Lower leg skin (tissue), 4 donors: ENCODE measurements around the gene CNKSR3. TPM values are rescaled to one million over a fixed set of nuclear protein-coding genes. Genes with fewer than 3 reads are reported as not detected.

Experiments
- DNase-seq, 2 donors: peaks; one replicate each; pipeline ENCODE4 v3.0.0-alpha.2; 2019; ENCODE audit warnings: low spot score in 2 of 2
- H3K4me3 ChIP-seq: fragments of 200-600 bp; sonication (generic); 2 replicates; pipeline ENCODE4 v1.5.1; 2017; ENCODE audit warnings: mild to moderate bottlenecking, low read depth; ENCODE audit not compliant: poor library complexity, severe bottlenecking
- POLR2A ChIP-seq, 2 donors: fragments of 450-650 bp; IDR thresholded peaks; one replicate each; pipeline ENCODE4 v1.6.1; 2016 to 2017; ENCODE audit warnings: antibody characterized with exemption in 2 of 2, mild to moderate bottlenecking in 1 of 2, moderate library complexity in 1 of 2
- WGBS, 2 donors: methylation state at CpG; one replicate each; pipeline ENCODE4 v1.1.5; 2018; 5-methylcytosine and 5-hydroxymethylcytosine counted together
- intact Hi-C: fragments of 100-400 bp; cut with DNase I; formaldehyde crosslinking; loops from one replicate; pipeline ENCODE4 v1.15.0; 2023; ENCODE audit warnings: low total_unique reads
- total RNA-seq, 4 donors: library from RNA; depleted of rRNA; stranded (reverse); fragments of >200 nt; gene quantifications; one replicate each; pipeline ENCODE4 v1.1.0, GENCODE V29; 2016
- TF ChIP-seq, protein P1 (sequence below), 3 donors: fragments of 450-650 bp; IDR thresholded peaks; one replicate each; pipeline ENCODE4 v1.5.1; 2016; ENCODE audit warnings: antibody characterized with exemption in 3 of 3, mild to moderate bottlenecking in 3 of 3, moderate library complexity in 2 of 3

CNKSR3 gene
- total RNA-seq, 4 donors from 2014 or later = 8.8 to 11.1 (median 9.4) TPM

- no peak for DNase-seq
- TF ChIP-seq POLR2A (IDR thresholded peaks at IDR 0.05) = no peak
- TF ChIP-seq, protein P1, sequence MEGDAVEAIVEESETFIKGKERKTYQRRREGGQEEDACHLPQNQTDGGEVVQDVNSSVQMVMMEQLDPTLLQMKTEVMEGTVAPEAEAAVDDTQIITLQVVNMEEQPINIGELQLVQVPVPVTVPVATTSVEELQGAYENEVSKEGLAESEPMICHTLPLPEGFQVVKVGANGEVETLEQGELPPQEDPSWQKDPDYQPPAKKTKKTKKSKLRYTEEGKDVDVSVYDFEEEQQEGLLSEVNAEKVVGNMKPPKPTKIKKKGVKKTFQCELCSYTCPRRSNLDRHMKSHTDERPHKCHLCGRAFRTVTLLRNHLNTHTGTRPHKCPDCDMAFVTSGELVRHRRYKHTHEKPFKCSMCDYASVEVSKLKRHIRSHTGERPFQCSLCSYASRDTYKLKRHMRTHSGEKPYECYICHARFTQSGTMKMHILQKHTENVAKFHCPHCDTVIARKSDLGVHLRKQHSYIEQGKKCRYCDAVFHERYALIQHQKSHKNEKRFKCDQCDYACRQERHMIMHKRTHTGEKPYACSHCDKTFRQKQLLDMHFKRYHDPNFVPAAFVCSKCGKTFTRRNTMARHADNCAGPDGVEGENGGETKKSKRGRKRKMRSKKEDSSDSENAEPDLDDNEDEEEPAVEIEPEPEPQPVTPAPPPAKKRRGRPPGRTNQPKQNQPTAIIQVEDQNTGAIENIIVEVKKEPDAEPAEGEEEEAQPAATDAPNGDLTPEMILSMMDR (IDR thresholded peaks at IDR 0.05) = no peak
- WGBS, 2 donors = 74 to 84% methylated on average over 5 of the region's 5 CpGs
- H3K4me3 ChIP-seq = no peak overlapping the region
- intact Hi-C loops = no loop called here
These were observed 123.4 kb downstream of the CNKSR3 start for GRCh38 chr6:154386848-154387717.

DNA sequence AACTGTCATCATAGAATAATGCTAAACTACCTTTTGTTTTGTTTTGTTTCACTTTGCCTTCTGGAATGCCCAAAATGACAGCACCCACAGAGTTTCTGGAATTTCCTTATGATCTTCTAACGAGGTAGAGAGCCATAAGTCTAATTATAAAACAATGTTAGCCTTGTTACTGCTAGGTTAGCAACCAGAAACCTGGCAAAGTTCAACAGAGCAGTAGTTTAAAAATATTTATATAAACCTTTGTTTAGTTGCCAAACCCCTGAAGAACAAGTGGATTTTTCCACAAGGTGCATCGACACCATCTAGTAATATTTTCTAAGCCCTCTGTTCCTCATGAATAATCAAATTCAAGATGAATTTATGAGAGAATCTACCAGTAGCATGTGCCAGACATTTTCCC lies 126.3 kb downstream of the CNKSR3 start:
- intact Hi-C loops = no loop called here
- TF ChIP-seq, protein P1 (IDR thresholded peaks at IDR 0.05) = no peak
- TF ChIP-seq POLR2A (IDR thresholded peaks at IDR 0.05) = no peak
- DNase-seq = no peak
- 38 to 39% methylated on average over 2 of the region's 2 CpGs for WGBS, 2 donors
- H3K4me3 ChIP-seq = no peak overlapping the region

DNA sequence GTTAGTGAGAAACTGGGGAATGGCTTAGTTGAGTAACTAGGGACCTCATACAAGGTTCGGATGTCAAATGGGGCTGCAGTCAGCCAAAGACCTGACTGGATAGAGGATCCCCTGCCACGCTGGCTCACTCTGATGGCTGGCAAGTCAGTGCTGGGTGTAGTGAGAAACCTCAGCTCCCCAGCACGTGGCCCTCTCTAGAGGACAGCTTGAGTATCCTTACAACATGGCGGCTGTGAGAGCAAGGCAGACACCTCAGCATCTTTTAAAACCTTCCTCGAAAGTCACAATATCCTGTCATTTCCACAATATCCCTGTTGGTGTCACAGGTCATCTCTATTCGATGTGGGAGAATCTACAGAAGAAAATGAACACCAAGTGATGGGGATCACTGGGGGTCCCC lies 127.2 kb downstream of the CNKSR3 start:
- 92 to 97% methylated on average over 6 of the region's 6 CpGs for WGBS, 2 donors
- no peak for TF ChIP-seq POLR2A (IDR thresholded peaks at IDR 0.05)
- TF ChIP-seq, protein P1 (IDR thresholded peaks at IDR 0.05) = no peak
- intact Hi-C loops = no loop called here
- H3K4me3 ChIP-seq = no peak overlapping the region
- no peak for DNase-seq

GRCh38 chr6:154382740-154383139 lies 127.7 kb downstream of the CNKSR3 start:
- no peak for DNase-seq
- no peak overlapping the region for H3K4me3 ChIP-seq
- TF ChIP-seq POLR2A (IDR thresholded peaks at IDR 0.05) = no peak
- TF ChIP-seq, protein P1 (IDR thresholded peaks at IDR 0.05) = no peak
- intact Hi-C loops = no loop called here
- WGBS, 2 donors = 90 to 92% methylated on average over 8 of the region's 8 CpGs

DNA sequence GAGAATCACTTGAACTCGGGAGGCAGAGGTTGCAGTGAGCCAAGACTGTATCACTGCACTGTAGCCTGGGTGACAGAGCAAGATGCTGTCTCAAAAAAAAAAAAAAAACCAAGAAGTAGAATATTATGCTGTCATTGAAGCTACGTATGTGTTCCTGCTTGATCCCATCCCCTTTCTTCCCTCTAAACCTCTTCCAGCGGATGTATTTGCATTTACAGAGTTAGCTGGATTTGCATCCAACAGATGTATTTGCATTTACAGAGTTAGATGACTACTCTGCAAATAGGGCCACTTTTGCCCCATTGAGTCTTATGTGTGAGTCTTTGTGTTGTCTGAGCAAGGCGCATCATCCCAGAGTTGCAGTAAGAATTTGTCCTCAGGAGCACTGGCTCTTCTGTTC lies 128.9 kb downstream of the CNKSR3 start:
- WGBS, 2 donors = 94 to 96% methylated on average over 4 of the region's 4 CpGs
- intact Hi-C loops = no loop called here
- no peak overlapping the region for H3K4me3 ChIP-seq
- no peak for DNase-seq
- TF ChIP-seq, protein P1 (IDR thresholded peaks at IDR 0.05) = no peak
- TF ChIP-seq POLR2A (IDR thresholded peaks at IDR 0.05) = no peak
